GM13977 (cell line): ENCODE data around the gene CPED1.

Experiments
- DNase-seq: peaks from one replicate; pipeline ENCODE4 v3.0.0; 2012; ENCODE audit warnings: low spot score
- in situ Hi-C: fragments of 300-500 bp; cut with MboI; formaldehyde crosslinking; loops from one replicate; pipeline ENCODE4 v1.12.0; 2022; ENCODE audit warnings: low sequenced_read_pairs, low pct_unique_long_range_greater_than_20kb, mixed read lengths, inconsistent platforms; ENCODE audit not compliant: unreplicated experiment
- TF ChIP-seq, protein P1 (sequence below): IDR thresholded peaks from 2 replicates; pipeline ENCODE4 v1.5.1; 2012; ENCODE audit warnings: mild to moderate bottlenecking, control low read depth; ENCODE audit not compliant: insufficient read depth; ENCODE audit errors: extremely low read depth, missing control alignments

The CPED1 gene

DNA sequence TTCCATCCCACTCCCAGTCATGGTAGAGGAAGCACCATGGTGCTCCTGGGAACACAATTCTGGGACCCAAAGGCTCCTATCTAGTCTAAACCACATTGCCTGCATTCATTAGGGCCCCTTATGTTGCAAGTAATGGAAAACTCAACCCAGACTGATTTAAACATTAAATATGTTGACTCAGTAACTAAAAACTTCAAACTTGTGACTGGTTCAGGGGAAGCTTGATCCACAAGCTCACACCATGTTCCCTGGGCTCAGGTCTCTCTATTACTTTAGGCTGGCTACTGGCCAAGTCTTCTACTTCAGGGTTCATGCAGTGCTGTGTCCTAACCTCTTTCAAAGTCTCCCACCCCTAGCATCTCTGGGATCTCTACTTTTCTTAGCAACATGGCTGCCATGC, 353.4 kb downstream of the CPED1 start:
- TF ChIP-seq, protein P1, sequence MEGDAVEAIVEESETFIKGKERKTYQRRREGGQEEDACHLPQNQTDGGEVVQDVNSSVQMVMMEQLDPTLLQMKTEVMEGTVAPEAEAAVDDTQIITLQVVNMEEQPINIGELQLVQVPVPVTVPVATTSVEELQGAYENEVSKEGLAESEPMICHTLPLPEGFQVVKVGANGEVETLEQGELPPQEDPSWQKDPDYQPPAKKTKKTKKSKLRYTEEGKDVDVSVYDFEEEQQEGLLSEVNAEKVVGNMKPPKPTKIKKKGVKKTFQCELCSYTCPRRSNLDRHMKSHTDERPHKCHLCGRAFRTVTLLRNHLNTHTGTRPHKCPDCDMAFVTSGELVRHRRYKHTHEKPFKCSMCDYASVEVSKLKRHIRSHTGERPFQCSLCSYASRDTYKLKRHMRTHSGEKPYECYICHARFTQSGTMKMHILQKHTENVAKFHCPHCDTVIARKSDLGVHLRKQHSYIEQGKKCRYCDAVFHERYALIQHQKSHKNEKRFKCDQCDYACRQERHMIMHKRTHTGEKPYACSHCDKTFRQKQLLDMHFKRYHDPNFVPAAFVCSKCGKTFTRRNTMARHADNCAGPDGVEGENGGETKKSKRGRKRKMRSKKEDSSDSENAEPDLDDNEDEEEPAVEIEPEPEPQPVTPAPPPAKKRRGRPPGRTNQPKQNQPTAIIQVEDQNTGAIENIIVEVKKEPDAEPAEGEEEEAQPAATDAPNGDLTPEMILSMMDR, result no peak
- no peak for DNase-seq
- in situ Hi-C loops, result loop anchor here (25.0 kb wide), 1 partner anchor 205 kb away; no protein-coding TSS in a partner anchor

DNA sequence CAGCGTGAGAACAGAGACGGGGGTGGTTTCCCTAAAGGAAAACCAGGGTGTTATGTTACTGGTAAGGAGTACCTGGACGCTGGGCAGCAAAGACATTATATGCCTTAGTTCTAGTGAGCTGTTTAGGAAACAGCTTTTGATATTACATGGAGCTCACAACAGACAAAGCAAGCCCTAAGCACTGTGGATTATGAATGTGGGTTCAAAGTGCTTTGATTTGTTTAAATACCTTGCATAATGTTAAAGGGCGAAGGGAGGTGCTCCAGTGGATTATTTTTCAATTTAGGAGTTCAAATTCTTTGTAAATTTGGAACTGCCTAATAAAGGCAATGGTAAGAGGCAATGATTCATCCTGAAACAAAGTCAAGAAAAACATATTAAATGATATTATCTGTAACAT, 354.1 kb downstream of the CPED1 start:
- in situ Hi-C loops, result loop anchor here (25.0 kb wide), 1 partner anchor 205 kb away; no protein-coding TSS in a partner anchor
- DNase-seq, result no peak
- TF ChIP-seq, protein P1, result no peak

DNA sequence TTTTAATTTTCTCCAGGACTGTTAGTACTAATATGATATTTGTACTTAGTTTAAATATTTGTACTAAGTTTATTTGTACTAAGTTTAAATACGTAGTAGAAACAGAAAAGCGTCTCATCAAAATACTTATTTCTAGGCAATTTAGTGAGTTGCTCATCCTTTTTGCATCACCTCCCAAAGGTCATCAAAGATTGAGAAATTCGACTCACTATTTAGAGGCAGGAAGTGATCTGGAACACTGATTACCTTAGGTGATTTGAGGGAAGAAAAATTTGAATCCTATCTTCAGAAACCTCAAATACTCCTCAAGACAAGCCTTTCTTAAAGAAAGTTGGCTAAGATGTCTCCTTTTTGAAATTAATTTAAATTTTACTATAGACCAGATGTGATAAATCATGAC, 354.8 kb downstream of the CPED1 start:
- TF ChIP-seq, protein P1, result no peak
- in situ Hi-C loops, result loop anchor here (25.0 kb wide), 1 partner anchor 206 kb away; no protein-coding TSS in a partner anchor
- DNase-seq, result no peak

DNA sequence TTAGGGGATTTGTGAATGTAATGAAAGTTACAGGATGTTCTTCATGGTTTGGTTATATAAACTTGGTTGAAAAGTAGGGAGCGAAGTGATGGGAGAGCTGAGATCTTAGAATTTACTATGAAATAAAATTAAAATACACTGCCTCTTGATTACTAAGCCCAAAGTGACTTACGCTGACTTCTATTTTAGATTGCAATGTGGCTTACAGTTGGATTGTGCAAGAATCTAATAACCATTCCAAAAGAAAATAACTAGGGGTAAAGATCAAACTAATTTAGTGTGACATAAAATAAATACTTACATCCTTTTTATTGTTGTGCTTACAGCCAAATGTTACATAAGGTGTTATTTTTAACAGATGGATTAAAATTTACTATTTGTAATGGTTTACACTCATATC, 355.6 kb downstream of the CPED1 start:
- TF ChIP-seq, protein P1, result no peak
- no peak for DNase-seq
- in situ Hi-C loops, result loop anchor here (25.0 kb wide), 1 partner anchor 207 kb away; no protein-coding TSS in a partner anchor

DNA sequence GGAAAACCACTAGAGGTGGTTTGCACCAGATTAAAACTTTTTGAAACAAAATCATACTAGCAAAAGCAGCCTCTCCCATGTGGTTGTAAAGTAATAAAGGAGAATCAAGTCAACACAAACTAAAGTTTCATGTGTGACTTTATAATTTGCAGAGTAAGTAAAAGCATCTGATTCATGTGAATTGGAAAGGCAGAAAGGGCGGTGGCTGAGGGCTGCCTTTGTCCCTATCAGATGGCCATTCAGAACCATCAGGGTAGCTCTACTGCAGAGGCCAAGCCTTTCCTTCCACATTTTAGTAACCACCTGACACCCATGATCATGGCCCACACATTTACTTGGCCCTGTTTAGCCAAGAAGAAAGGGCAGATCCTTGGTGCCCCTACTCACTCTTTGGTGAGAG, 356.0 kb downstream of the CPED1 start:
- in situ Hi-C loops, result loop anchor here (25.0 kb wide), 1 partner anchor 207 kb away; no protein-coding TSS in a partner anchor
- TF ChIP-seq, protein P1, result no peak
- DNase-seq, result no peak
